Stimulated activated CD8-positive, alpha-beta memory T cell treated with anti-CD3 and anti-CD28 coated beads, Interleukin-7, amount 100 ng/mL, for 24 hours (primary cell): ENCODE results near the gene B3GNT3.
"Not testable (repeated sequence)": the region's sequence is repeated elsewhere in the genome, so short reads cannot be mapped to it uniquely, and the experiment has no call there.

Source experiments
- DNase-seq: peaks from one replicate; pipeline ENCODE4 v3.0.0-alpha.2; 2020; ENCODE audit warnings: low read depth

Gene B3GNT3

DNA sequence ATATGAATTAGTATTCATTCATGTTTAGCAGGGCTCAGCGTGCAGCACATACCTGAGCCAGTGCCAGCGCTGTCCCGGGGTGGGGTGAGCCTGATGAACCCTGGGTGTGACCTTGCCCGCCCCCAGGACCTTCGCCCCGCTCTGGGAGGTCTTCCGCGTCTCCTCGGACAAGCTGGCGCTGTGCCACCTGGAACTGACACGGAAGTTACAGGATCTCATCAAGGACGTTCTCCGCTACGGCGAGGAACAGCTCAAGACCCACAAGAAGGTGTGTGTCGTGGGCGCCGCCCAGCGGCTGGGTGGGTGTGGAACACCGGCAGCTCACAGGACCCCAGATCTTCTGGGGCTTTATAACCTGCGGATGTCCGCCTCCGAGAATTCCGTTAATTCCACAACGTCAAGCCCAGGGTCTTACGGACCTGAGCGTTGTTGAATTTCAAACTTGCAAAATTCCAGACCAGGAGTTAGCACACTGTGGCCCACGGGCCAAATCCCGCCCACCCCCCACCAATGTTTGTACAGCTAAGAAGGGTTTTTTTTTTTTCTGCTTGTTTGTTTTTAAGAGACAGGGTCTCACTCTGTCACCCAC, 28.3 kb upstream of the B3GNT3 start:
- DNase-seq = no peak

DNA sequence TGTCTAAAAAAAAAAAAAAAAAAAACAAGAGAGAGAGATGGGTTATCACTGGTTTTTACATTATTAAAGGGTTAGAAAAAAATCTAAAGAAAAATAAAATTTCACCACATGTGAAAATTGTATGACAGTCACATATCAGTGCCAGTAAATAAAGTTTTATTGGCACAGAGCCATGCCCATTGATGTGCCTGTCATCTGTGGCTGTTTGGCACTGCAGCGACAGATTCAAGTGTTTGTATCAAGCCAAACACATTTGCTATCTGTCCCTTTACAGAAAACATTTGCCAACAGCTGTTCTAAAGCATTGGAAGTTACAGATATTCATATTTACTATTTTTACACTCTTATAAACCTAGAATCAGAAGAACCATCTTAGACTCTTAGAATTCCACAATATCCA, 27.4 kb upstream of the B3GNT3 start:
- DNase-seq = no peak

DNA sequence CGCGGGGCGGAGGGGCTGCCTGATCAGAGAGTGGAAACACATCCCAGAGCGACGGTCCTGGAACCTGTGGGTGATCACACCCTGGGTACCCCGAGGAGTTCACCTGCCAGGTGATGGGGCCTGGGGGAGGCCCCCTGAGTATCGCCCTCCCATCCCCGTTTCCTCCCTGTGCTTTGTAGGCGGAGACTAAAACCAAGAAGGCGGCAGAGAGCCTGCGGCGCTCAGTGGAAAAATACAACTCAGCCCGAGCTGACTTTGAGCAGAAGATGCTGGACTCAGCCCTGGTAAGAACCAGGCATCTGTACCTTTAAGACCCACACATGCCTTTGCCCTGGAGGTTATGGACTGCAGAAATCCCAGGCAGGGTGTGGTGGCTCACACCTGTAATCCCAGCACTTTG, 24.3 kb upstream of the B3GNT3 start:
- DNase-seq = no peak

DNA sequence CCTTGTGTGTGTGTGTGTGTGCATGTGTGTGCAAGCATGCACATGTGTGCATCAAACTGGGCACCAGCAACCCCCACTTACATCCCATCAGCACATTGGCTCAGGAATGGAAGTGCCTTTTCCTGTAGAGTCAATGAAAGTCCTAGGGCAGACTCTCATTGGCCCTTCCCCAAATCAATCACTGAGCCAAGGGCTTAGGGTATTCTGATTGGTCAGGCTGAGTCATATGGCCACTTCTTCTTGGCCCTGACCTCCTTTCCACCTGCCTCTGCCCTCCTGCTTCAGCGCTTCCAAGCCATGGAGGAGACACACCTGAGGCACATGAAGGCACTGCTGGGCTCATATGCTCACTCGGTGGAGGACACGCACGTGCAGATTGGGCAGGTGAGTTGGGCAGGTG, 22.8 kb upstream of the B3GNT3 start:
- DNase-seq = no peak

DNA sequence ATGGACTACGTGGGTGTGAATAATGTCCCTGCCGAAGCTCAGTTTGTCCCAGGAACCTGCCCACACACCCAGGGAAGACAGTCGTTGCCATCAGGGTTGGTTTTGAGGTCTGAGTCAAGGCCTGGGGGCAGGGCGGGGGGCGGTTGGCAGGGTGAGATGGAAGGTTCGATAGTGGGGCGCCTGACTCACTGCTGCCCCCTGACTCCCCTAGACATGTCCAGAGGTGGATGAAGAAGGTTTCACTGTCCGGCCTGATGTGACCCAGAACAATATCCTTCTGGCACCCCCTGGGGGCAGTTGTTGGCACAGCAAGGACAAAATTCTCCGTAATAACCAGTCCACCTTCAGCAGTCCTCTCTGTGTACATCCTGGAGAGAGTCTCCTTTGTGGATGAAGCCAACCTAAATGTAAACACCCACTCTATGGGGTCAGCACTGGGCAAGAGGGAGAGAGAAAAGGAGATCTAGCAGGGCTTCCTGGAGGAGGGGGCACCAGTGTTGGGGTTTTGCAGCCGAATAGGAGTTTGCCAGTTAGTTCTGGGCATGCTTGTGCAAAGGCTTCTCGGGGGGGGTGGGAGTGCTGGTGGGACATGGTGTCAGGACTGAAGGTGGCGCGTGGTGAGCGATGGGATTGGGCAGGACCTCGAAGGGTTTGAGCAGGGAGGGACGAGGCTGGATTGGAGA, 19.6 kb upstream of the B3GNT3 start:
- DNase-seq = peak; percentile 29

DNA sequence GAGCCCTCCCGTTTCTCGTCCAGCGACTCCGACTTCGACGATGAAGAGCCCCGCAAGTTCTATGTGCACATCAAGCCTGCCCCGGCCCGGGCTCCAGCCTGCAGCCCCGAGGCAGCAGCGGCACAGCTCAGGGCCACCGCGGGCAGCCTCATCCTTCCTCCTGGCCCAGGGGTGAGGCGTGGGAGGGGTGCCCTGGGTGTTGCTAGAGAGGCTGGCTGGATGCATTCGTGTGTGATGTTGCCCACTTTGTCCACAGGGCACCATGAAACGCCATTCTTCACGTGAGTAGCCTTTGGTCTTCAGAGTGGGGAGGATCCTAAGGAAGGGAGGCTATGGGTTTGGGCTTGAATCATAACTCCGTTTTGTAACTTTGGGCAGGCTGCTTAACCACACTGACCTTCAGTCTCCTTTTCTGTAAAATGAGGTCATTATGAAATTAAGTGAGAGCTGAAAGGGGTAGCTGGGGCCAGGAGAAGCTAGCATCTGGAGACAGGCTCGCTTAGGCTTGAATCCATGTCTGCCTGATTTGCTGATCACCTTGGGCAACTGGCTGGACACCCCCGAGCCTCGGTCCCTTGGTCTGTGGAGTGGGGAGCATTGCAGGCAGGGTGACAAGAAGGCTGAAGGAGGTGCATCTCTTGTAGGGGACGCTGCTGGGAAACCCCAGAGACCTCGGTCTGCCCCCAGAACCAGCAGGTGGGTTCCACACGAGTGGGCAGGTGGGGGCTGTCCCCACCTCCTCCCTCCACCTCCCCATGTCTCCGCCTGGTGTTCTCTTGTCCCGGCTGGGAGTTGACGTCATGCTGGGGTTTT, 18.7 kb upstream of the B3GNT3 start:
- DNase-seq = no peak

DNA sequence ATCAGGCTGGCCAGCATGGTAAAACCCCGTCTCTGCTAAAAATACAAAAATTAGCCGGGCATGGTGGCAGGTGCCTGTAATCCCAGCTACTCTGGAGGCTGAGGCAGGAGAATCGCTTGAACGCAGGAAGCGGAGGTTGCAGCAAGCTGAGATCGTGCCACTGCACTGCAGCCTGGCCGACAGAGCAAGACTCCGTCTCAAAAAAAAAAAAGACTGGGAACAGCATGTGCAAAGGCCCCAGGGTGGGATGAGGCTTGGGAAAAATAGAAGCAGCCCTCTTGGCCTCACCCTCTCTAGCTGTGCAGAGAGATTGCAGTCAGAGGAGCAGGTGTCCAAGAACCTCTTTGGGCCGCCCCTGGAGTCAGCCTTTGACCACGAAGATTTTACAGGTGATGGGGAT, 17.1 kb upstream of the B3GNT3 start:
- not testable (repeated sequence) for DNase-seq

DNA sequence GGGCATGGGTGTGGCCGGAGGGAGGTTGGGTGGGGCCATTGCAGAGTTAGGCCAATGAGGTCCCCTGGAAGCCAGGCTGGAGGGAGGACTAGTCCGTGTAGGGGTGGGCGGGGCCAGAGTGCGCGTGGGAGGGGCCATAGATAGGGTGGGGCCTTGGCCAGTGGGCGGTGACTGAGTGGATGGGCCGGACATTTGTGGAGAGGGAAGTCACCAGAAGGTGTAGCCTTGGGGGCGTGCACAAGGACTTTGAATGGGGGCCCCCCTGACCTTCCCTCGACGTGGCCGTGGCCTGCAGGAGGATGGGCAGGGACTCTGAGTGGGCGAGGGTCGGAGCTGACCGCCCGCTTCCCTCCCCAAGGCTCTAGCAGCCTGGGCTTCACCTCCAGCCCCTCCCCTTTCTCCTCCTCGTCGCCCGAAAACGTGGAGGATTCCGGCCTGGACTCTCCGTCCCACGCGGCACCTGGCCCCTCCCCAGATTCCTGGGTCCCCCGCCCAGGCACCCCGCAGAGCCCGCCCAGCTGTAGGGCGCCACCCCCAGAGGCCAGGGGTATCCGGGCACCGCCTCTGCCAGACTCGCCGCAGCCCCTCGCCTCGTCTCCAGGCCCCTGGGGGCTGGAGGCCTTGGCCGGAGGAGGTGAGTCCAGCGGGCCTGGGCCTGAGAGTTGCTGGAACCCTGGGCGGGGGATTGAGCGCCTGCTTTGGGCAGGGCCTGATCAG, 16.5 kb upstream of the B3GNT3 start:
- peak; percentile 41 for DNase-seq

DNA sequence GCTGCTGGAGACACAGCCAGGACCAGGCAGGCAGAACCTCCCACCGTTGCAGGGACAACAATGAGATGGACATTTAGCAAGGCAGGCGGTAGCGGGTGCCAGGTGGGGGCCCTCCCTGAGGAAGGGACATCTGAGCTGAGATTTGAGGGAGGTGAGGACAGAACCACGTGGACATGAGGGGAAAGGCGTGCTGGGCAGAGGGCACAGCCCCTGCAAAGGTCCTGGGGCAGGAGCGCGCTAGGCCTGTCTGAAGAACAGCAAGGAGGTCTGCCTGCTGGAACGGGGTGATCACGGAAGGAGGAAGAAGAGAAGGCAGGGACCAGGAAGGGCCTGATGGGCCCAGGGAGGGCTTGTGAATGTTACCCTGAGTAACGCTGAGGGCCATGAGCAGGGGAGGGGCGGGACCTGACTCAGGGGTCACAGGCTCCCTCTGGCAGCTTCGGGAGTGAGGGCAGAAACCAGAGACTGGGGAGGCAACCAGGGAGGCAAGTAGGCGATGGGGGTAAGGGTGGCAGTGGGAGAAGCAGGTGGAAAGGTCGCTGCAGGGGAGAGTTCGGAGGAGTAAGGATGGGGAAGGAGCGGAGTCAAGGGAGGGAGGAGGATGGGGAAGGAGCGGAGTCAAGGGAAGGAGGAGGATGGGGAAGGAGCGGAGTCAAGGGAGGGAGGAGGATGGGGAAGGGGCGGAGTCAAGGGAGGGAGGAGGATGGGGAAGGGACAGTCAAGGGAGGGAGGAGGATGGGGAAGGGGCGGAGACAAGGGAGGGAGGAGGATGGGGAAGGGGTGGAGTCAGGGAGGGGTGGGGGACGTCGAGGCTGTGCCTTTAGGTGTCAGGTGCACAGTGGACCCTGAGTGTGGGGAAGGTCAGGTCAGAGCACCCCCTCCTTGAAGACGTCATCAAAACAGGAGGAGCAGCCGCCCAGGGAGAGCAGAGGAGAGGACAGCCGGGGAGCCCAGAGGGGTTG, 15.7 kb upstream of the B3GNT3 start:
- no peak for DNase-seq

DNA sequence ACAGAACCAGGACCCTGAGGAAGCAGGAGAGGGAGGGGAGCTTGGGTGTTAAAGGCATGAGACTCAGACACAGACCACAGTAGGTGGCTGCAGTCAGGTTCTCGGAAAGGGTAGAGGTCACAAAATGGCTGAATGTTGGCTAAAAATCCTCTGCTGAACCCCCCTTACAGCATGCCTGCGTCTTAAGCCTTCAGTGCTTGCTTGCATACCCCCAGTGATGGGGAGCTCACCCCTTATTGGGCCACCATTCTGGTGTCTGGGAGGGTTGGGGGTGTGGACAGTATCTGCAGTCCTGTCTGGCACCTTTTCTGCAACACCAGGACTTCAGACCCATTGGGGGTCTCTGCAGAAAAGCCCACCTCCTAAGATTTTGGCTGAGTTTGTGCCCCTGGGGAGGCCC, 14.2 kb upstream of the B3GNT3 start:
- DNase-seq = no peak

DNA sequence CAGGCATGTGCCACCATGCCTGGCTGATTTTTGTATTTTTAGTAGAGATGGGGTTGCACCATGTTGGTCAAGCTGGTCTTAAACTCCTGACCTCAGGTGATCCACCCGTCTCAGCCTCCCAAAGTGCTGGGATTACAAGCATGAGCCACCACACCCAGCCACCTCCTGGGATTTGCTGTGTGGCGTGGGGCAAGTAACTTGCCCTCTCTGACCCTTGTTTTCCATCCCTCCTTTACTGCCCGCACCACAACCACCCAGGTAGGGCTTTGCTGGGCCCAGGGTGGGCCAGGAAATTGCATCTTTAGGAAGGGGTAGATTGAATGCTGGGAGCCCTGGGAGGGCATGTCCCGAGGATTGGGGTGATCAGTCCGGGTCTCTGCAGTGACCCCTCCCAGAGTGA, 11.2 kb upstream of the B3GNT3 start:
- not testable (repeated sequence) for DNase-seq

DNA sequence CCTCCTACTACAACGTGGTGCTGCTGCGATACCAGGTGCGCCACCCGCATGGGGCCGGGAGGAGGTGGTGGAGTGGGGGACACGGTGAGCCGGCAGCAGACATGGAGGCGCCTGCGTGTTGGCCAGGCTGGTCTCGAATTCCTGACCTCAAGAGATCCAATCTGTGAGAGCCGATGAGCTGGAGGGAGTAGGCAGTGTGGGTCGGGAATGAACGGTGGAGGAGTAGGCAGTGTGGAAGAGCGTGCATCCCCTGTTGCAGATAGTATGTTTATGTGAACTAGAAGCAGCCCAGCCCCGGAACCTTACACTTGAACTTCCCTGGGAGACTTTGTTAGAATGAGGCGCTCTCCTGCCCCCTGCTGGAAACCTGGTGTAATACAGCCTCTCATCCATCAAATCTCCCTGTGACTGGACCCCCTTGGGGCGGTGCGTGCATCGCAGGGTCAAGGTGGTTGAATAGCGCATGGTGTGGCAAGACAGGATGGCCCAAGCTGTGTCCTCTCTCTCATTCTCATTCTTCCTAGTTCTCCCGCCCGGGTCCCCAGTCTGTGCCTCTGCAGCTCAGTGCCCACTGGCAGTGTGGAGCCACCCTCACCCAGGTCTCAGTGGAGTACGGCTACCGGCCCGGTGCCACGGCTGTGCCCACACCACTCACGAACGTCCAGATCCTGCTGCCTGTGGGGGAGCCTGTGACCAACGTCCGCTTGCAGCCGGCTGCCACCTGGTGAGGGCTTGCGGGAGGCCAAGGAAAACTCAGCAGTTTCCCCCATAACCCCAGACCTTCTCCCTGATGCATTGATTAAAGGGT, 10.5 kb upstream of the B3GNT3 start:
- peak; percentile 58 for DNase-seq

DNA sequence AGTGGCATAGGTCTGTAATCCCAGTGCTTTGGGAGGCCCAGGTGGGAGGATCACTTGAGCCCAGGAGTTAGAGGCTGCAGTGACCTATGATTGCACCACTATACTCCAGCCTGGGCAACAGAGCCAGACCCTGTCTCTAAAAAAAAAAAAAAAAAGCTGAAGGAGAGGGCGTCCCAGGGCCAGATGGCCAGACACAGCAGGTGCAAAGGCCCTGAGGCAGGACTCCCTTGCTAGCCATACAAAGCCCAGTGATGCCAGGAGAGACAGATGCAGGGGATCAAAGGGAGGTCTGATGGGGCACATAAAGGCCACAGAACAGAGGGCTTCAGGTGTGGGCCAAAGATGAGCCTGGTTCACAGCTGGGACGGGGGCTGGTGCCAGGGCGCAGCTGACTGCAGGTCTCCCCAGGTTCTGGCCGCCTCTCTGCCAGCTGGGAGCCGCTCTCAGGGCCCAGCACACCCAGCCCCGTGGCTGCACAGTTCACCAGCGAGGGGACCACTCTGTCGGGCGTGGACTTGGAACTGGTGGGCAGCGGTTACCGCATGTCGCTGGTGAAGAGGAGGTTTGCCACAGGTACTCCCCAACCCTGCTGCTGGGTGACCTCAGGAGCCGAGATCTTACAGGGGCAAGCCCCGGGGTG, 7.5 kb upstream of the B3GNT3 start:
- DNase-seq = no peak

DNA sequence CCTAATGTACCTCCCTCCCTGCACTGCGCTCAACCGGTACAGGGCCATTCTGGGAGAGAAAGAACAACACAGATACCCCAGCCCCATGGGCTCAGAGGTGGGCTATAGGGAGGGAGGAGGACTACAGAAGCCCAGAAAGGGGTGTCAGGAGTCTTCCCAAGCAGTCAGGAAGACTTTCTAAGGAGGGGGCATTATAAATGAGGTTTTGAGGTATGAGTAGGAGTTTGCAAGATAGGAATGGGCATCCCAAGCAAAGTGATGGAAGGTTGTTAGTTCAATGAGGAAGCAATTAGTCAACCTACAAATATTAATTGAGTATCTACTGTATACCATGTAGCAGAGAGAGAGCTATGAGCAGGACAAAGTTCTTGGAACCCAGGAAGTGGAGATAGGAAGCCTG, 6.3 kb upstream of the B3GNT3 start:
- no peak for DNase-seq

DNA sequence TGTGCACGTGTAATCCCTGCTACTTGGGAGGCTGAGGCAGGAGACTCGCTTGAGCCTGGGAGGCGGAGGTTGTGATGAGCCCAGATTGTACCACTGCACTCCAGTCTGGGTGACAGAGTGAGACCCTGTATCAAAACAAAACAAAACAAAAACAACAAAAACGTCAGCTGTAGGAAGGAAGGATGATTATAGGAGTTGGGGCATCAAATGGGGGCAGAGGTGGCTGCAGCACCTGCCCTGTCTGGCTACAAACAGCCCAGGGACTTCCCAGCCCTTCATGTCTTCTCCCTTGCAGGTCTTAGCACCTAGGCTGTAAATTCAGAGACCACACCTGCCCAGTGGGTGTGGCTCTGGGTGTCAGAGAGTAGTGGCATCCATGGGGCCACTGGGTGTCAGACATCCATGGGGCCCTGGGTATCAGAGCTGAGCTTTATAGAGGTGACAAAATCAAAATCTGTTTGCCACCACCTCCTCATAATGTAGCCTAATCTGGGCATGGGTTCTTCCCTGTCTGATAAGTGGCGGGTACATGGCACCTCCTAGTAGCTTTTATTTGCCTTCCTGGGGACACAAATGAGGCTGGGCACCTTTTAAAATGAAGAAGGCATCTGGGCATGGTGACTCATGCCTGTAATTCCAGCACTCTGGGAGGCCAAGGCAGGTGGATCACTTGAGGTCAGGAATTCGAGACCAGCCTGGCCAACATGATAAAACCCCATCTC, 4.7 kb upstream of the B3GNT3 start:
- DNase-seq = no peak

DNA sequence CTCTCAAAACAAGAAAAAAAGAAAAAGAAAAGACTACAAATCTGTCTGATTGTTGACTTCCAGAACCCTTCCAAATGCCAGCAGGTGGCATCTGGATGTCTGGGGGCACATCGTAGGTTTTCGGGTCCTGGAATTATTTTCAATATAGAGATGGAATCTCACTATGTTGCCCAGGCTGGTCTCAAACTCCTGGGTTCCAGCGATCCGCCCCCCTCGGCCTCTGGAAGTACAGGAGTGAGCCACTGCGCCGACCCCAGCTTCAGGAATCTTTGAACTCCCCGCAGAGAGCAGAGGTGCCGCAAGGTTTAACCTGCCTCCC, 567 bp upstream of the B3GNT3 start:
- DNase-seq = no peak

DNA sequence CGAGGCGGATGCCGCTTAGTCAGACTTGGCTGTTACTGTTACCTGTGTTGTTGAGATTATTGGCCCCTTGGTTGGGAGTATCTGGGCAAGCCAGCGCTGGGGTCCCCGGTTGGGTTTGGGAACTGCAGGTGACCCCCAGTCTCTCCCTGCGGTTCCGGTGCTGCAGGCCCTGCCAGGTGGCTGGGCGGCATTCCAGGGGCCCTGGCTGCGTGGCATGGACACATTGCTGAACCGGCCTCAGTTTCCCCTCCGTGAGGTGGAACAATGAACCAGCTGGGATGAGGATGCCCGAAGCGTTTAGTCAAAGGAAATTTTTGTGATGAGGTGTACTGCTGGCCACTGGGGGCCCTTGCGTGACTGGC, 538 bp downstream of the B3GNT3 start:
- DNase-seq = no peak

DNA sequence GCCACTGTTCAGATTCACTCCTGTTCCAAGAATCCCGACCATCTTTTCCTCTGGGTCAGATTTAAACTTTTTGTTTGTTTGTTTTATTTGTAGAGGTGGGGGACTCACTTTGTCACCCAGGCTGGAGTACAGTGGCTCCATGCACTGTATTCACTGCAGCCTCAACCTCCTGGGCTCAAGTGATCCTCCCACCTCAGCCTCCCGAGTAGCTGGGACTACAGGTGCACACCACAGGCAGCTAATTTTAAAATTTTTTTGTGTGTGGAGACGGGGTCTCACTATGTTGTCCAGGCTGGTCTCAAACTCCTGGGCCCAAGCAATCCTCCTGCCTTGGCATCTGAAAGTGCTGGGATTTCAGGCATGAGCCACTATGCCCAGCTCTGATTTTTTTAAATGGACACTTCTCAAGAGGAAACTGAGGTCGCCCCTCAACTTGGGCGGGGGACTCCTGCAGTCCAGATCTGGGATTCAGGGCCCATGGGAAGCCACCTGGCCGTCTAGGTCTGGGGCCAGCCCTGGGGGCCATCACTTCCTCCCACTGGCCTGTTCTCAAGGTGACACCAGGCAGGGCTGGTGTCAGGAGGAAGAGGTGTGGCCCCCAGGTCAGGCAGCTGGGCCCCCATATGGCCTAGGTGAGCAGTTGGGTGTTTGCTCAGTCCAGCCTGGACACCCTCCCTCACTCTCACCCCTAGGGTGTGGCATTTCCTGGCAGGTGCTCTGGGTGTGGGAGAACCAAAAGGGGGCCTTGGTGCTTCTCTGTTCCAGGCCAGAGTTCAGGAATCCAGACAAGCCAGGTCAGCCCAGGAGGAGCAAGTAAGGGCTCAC, 1.3 kb downstream of the B3GNT3 start:
- DNase-seq = no peak
